ENCODE results near the gene PLCH1.
"Not testable (repeated sequence)": the region's sequence is repeated elsewhere in the genome, so short reads cannot be mapped to it uniquely, and the experiment has no call there.

PLCH1 gene

GRCh38 chr3:155618543-155618942 lies 126.3 kb downstream of the PLCH1 start:
- no peaks in the 10 kb centered on the region for H3K79me2 ChIP-seq (ENCODE audit: insufficient read depth, low read length)
- no peaks in the 10 kb centered on the region for H3K36me3 ChIP-seq (ENCODE audit: insufficient read depth, low read length)
- H3K9ac ChIP-seq (ENCODE audit: low read length) = no peak overlapping the region
- no peak for TF ChIP-seq EZH2 (IDR thresholded peaks at IDR 0.05; ENCODE audit: borderline replicate concordance, low read length)
- TF ChIP-seq, protein P1, sequence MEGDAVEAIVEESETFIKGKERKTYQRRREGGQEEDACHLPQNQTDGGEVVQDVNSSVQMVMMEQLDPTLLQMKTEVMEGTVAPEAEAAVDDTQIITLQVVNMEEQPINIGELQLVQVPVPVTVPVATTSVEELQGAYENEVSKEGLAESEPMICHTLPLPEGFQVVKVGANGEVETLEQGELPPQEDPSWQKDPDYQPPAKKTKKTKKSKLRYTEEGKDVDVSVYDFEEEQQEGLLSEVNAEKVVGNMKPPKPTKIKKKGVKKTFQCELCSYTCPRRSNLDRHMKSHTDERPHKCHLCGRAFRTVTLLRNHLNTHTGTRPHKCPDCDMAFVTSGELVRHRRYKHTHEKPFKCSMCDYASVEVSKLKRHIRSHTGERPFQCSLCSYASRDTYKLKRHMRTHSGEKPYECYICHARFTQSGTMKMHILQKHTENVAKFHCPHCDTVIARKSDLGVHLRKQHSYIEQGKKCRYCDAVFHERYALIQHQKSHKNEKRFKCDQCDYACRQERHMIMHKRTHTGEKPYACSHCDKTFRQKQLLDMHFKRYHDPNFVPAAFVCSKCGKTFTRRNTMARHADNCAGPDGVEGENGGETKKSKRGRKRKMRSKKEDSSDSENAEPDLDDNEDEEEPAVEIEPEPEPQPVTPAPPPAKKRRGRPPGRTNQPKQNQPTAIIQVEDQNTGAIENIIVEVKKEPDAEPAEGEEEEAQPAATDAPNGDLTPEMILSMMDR (IDR thresholded peaks at IDR 0.05; ENCODE audit: low read length) = no peak
- H3F3A ChIP-seq (ENCODE audit: insufficient read depth, low read length) = no peaks in the 10 kb centered on the region
- no peak overlapping the region for H2AFZ ChIP-seq (ENCODE audit: low read length)
- no peaks in the 10 kb centered on the region for H3K9me2 ChIP-seq (ENCODE audit: low read depth, low read length)
- H3K4me1 ChIP-seq (ENCODE audit: insufficient read depth, low read length, severe bottlenecking) = no peaks in the 10 kb centered on the region
- H3K4me2 ChIP-seq (ENCODE audit: low read length) = no peak overlapping the region
- H3K27ac ChIP-seq (ENCODE audit: low read depth, low read length, poor library complexity, severe bottlenecking) = no peak overlapping the region
- peaks cover 5% of the 10 kb centered on the region; the same call in 1 of the 2 replicates for H3K9me3 ChIP-seq (ENCODE audit: low read length)
- no peaks in the 10 kb centered on the region for H3K27me3 ChIP-seq (ENCODE audit: insufficient read depth, low read length)
- H3K4me3 ChIP-seq (ENCODE audit: low read depth, low read length, poor library complexity, severe bottlenecking) = no peak overlapping the region
- no peaks in the 10 kb centered on the region for H4K20me1 ChIP-seq (ENCODE audit: insufficient read depth, low read length)

DNA sequence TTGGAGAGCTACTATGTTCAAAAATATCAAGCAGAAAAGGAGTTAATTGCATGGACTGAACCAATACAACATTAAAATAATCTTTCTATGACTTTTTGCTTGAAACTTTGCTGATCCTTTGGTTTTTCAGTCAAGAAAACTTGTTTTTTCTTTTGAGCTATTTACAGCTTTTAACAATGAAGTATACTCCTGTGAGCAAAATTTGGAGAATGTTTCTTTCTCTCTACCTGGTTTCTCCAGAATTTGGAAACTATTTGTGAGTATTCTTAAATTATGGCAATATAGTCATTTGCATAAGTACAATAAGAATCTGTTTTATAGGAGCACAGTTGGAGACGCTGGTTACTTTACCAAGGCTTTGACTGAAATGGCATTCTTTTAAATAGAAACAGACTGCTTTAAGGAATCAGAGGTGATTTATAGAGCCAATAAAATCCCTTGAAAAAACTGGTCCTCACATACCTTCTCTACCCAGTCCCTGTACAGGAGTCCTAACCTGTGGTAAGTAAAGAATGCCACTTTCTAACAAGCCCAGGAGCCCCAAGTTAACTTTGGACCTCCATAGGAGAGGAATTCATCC lies 127.4 kb downstream of the PLCH1 start:
- no peaks in the 10 kb centered on the region for H3K4me1 ChIP-seq (ENCODE audit: insufficient read depth, low read length, severe bottlenecking)
- H3K9me2 ChIP-seq (ENCODE audit: low read depth, low read length) = no peaks in the 10 kb centered on the region
- no peaks in the 10 kb centered on the region for H3K79me2 ChIP-seq (ENCODE audit: insufficient read depth, low read length)
- no peaks in the 10 kb centered on the region for H3K36me3 ChIP-seq (ENCODE audit: insufficient read depth, low read length)
- peaks cover 5% of the 10 kb centered on the region; the same call in 1 of the 2 replicates for H3K9me3 ChIP-seq (ENCODE audit: low read length)
- no peaks in the 10 kb centered on the region for H3F3A ChIP-seq (ENCODE audit: insufficient read depth, low read length)
- no peak overlapping the region for H3K9ac ChIP-seq (ENCODE audit: low read length)
- no peak overlapping the region for H3K4me3 ChIP-seq (ENCODE audit: low read depth, low read length, poor library complexity, severe bottlenecking)
- H3K27me3 ChIP-seq (ENCODE audit: insufficient read depth, low read length) = no peaks in the 10 kb centered on the region
- H4K20me1 ChIP-seq (ENCODE audit: insufficient read depth, low read length) = no peaks in the 10 kb centered on the region
- TF ChIP-seq, protein P1 (IDR thresholded peaks at IDR 0.05; ENCODE audit: low read length) = no peak
- no peak for TF ChIP-seq EZH2 (IDR thresholded peaks at IDR 0.05; ENCODE audit: borderline replicate concordance, low read length)
- H3K27ac ChIP-seq (ENCODE audit: low read depth, low read length, poor library complexity, severe bottlenecking) = no peak overlapping the region
- H3K4me2 ChIP-seq (ENCODE audit: low read length) = no peak overlapping the region
- no peak overlapping the region for H2AFZ ChIP-seq (ENCODE audit: low read length)

DNA sequence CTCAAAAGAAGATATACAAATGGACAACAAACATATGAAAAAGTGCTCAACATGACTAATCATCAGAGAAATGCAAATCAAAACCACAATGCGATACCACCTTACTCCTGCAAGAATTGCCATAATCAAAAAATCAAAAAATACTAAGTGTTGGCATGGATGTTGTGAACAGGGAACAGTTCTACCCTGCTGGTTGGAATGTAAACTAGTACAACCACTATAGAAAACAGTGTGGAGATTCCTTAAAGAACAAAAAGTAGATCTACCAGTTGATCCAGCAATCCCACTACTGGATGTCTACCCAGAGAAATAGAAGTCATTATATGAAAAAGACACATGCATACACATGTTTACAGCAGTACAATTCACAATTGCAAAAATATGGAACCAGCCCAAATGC lies 129.7 kb downstream of the PLCH1 start:
- not testable (repeated sequence) for H2AFZ ChIP-seq (ENCODE audit: low read length); H3K36me3 ChIP-seq (ENCODE audit: insufficient read depth, low read length); H3K27ac ChIP-seq (ENCODE audit: low read depth, low read length, poor library complexity, severe bottlenecking); H3K27me3 ChIP-seq (ENCODE audit: insufficient read depth, low read length); H3F3A ChIP-seq (ENCODE audit: insufficient read depth, low read length); H3K9me2 ChIP-seq (ENCODE audit: low read depth, low read length); H3K79me2 ChIP-seq (ENCODE audit: insufficient read depth, low read length); H3K9me3 ChIP-seq (ENCODE audit: low read length); H3K9ac ChIP-seq (ENCODE audit: low read length); H3K4me1 ChIP-seq (ENCODE audit: insufficient read depth, low read length, severe bottlenecking); H3K4me2 ChIP-seq (ENCODE audit: low read length); H3K4me3 ChIP-seq (ENCODE audit: low read depth, low read length, poor library complexity, severe bottlenecking); H4K20me1 ChIP-seq (ENCODE audit: insufficient read depth, low read length)

GRCh38 chr3:155614410-155614809 lies 130.5 kb downstream of the PLCH1 start:
- not testable (repeated sequence) for H3K27ac ChIP-seq (ENCODE audit: low read depth, low read length, poor library complexity, severe bottlenecking); H3K4me3 ChIP-seq (ENCODE audit: low read depth, low read length, poor library complexity, severe bottlenecking); H3K4me1 ChIP-seq (ENCODE audit: insufficient read depth, low read length, severe bottlenecking); H2AFZ ChIP-seq (ENCODE audit: low read length); H3K9me2 ChIP-seq (ENCODE audit: low read depth, low read length); H3K9ac ChIP-seq (ENCODE audit: low read length); H3K4me2 ChIP-seq (ENCODE audit: low read length); H3K9me3 ChIP-seq (ENCODE audit: low read length); H3K27me3 ChIP-seq (ENCODE audit: insufficient read depth, low read length); H3K79me2 ChIP-seq (ENCODE audit: insufficient read depth, low read length); H3F3A ChIP-seq (ENCODE audit: insufficient read depth, low read length); H4K20me1 ChIP-seq (ENCODE audit: insufficient read depth, low read length); H3K36me3 ChIP-seq (ENCODE audit: insufficient read depth, low read length)
